Spleen (tissue), 11 donors: ENCODE results near the gene RPTOR. TPM values are rescaled to one million over a fixed set of nuclear protein-coding genes. Genes with fewer than 3 reads are reported as not detected.
"Not testable (repeated sequence)": the region's sequence is repeated elsewhere in the genome, so short reads cannot be mapped to it uniquely, and the experiment has no call there.

ENCODE experiments used
- DNase-seq: peaks from one replicate; pipeline ENCODE4 v3.0.0-alpha.2; 2020
- H3K27ac ChIP-seq, 8 donors: fragments of 200-600 bp; sonication (generic) in 7 of 8; 1 replicate in 4 of 8; 2 replicates in 4 of 8; pipeline versions ENCODE4 v1.5.0 to v1.8.0; 2016 to 2021; ENCODE audit warnings: inconsistent platforms in 4 of 8, mild to moderate bottlenecking in 4 of 8, moderate library complexity in 1 of 8
- H3K27me3 ChIP-seq, 7 donors: fragments of 200-600 bp; sonication (generic) in 6 of 7; replicated peaks in 1 of 7; 1 replicate in 4 of 7; 2 replicates in 3 of 7; pipeline versions ENCODE4 v1.5.0 to v1.8.0; 2016 to 2021; ENCODE audit warnings: inconsistent platforms in 3 of 7, mild to moderate bottlenecking in 1 of 7
- H3K36me3 ChIP-seq, 6 donors: fragments of 200-600 bp; sonication (generic) in 5 of 6; 1 replicate in 4 of 6; 2 replicates in 2 of 6; pipeline versions ENCODE4 v1.5.0 to v1.8.0; 2016 to 2021; ENCODE audit warnings: inconsistent platforms in 2 of 6
- H3K4me1 ChIP-seq, 6 donors: fragments of 200-600 bp; sonication (generic) in 5 of 6; 1 replicate in 3 of 6; 2 replicates in 3 of 6; pipeline versions ENCODE4 v1.5.0 to v1.8.0; 2016 to 2021; ENCODE audit warnings: inconsistent platforms in 3 of 6
- H3K4me3 ChIP-seq, 8 donors: fragments of 200-600 bp; sonication (generic) in 7 of 8; 1 replicate in 4 of 8; 2 replicates in 4 of 8; pipeline versions ENCODE4 v1.5.0 to v1.8.0; 2016 to 2021; ENCODE audit warnings: inconsistent platforms in 4 of 8, mild to moderate bottlenecking in 4 of 8, moderate library complexity in 2 of 8
- H3K9me3 ChIP-seq, 8 donors: fragments of 200-600 bp; sonication (generic) in 7 of 8; 1 replicate in 4 of 8; 2 replicates in 4 of 8; pipeline versions ENCODE4 v1.5.0 to v1.8.0; 2016 to 2021; ENCODE audit warnings: inconsistent platforms in 4 of 8
- POLR2A ChIP-seq, 3 donors: fragments of 450-650 bp; IDR thresholded peaks; one replicate each; pipeline ENCODE4 v1.5.1; 2017; ENCODE audit warnings: antibody characterized with exemption in 3 of 3, mild to moderate bottlenecking in 1 of 3
- POLR2AphosphoS5 ChIP-seq, 3 donors: sonication (generic); formaldehyde crosslinking; IDR thresholded peaks; one replicate each; pipeline ENCODE4 v1.5.1; 2017; ENCODE audit warnings: antibody characterized with exemption in 3 of 3
- WGBS, 5 donors: extraction: QIAGEN DNeasy Blood & Tissue Kit in 3 of 5; methylation state at CpG; one replicate each; pipeline versions ENCODE4 v1.1.5 to v1.1.7; 2013 to 2018; 5-methylcytosine and 5-hydroxymethylcytosine counted together
- intact Hi-C: fragments of 100-400 bp; cut with DNase I; formaldehyde crosslinking; loops from one replicate; pipeline ENCODE4 v1.15.0; 2023; ENCODE audit warnings: low total_unique reads
- polyA plus RNA-seq, 3 donors: library from polyadenylated mRNA; stranded (reverse); fragments of 200-250 nt; gene quantifications; one replicate each; pipeline ENCODE4 v1.2.1, GENCODE V29; 2013
- total RNA-seq, 7 donors: library from RNA; depleted of rRNA in 3 of 7; stranded (reverse); fragments of >200 nt in 3 of 7; fragmentation: NEBNext Ultra II Directional in 4 of 7; extraction: Animal tissue kit (Norgen Biotek cat#: 25700) in 4 of 7; gene quantifications; one replicate each; pipeline versions ENCODE4 v1.1.0 to v1.2.1, GENCODE V29; 2016 to 2021
- TF ChIP-seq, protein P1 (sequence below), 11 experiments: fragments of 200-600 bp in 7 of 11; fragments of 450-650 bp in 4 of 11; sonication (generic) in 4 of 11; IDR thresholded peaks in 8 of 11; conservative IDR thresholded peaks in 3 of 11; 1 replicate in 7 of 11; 2 replicates in 4 of 11; pipeline versions ENCODE4 v1.4.0 to v1.8.0; 2016 to 2021; ENCODE audit warnings: antibody characterized with exemption in 11 of 11, inconsistent platforms in 4 of 11, mild to moderate bottlenecking in 1 of 11
- donor health status: healthy with polysubstance abuse.
- donor health status: DM: no; HTN: no; CAD: no; lungs with moderate emphysema.
- donor health status: DM: no; HTN: no; CAD: no.
- donor health status: Bipolar disorder and iron deficiency.
- donor health status: healthy.
- donor health status: DM: no; HTN: no; CAD: no.
- donor health status: DM: yes; HTN: yes; CAD: no.

The RPTOR gene
- total and polyA plus RNA-seq, 10 donors = 3.1 to 61.2 (median 40.7) TPM

DNA sequence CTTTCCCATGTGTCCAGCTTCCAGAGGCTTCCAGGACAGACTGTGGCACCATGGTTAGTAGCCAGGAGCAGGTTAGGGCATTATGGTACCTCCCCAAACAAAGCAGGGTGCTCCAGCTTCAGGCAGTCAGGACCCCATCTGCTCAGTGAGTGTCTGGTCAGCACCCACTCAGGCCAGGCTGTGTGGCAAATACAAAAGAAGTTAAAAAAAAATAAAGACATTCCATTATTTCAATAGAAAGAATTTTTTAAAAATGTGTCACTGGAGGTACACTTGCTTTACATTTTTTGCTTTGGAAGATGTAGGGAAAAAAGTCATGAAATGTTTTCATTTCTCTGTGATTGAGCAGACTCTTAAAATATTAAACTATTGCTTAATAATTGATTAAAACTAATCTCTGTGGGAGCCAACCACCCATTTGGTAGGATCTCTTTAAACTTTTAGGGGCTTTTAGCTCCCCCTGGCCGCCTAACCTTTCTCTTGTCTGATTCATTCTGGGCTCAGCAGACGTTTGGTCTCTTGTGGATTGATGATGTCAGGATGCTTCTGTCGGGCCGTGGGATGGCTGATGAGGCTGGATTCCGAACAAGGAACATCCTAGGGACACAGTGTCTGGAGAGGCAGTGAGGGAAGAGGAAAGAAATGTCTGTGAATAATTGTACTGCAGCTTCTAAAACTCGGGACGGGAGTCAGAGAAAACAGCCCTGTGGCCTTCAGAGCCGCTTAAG lies 39.8 kb upstream of the RPTOR start:
- Histone ChIP-seq H3K36me3 (no peaks in the 10 kb centered on the region), H3K4me1 (peaks cover 0 to 19% (median 0%) of the 10 kb centered on the region in 6 donors), H3K27me3 (peaks cover 0 to 77% (median 0%) of the 10 kb centered on the region in 7 donors), H3K4me3 (no peak overlapping the region), H3K27ac (no peak overlapping the region), H3K9me3 (no peaks in the 10 kb centered on the region)
- no peak for DNase-seq
- TF ChIP-seq POLR2AphosphoS5 (IDR thresholded peaks at IDR 0.05) (no peak), POLR2A (IDR thresholded peaks at IDR 0.05) (no peak)
- TF ChIP-seq, protein P1, sequence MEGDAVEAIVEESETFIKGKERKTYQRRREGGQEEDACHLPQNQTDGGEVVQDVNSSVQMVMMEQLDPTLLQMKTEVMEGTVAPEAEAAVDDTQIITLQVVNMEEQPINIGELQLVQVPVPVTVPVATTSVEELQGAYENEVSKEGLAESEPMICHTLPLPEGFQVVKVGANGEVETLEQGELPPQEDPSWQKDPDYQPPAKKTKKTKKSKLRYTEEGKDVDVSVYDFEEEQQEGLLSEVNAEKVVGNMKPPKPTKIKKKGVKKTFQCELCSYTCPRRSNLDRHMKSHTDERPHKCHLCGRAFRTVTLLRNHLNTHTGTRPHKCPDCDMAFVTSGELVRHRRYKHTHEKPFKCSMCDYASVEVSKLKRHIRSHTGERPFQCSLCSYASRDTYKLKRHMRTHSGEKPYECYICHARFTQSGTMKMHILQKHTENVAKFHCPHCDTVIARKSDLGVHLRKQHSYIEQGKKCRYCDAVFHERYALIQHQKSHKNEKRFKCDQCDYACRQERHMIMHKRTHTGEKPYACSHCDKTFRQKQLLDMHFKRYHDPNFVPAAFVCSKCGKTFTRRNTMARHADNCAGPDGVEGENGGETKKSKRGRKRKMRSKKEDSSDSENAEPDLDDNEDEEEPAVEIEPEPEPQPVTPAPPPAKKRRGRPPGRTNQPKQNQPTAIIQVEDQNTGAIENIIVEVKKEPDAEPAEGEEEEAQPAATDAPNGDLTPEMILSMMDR (IDR thresholded peaks at IDR 0.05 in 8 of 11, conservative IDR thresholded peaks at IDR 0.05 in 3 of 11) = no peak
- intact Hi-C loops = no loop called here
- WGBS, 5 donors = 34 to 45% (median 39%) methylated on average over 8 of the region's 8 CpGs

DNA sequence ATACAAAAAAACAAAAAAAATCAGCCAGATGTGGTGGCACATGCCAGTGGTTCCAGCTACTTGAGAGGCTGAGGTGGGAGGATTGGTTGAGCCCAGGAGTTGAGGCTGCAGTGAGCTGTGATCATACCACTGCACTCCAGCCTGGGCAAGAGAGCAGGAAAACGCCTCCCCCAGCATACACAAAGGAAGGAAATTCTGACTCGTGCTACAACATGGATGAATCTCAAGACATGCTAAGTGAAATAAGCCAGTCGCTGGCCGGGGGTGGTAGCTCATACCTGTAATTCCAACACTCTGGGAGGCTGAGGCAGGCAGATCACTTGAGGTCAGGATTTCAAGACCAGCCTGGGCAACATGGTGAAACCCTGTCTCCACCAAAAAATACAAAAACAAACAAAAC lies 37.5 kb upstream of the RPTOR start:
- peaks cover 0 to 76% (median 0%) of the 10 kb centered on the region in 7 donors for H3K27me3 ChIP-seq
- H3K36me3 ChIP-seq, H3K27ac ChIP-seq, H3K4me3 ChIP-seq, intact Hi-C loops, H3K9me3 ChIP-seq, H3K4me1 ChIP-seq, DNase-seq: not testable (repeated sequence)
- 35 to 41% (median 39%) methylated on average over 4 of the region's 4 CpGs for WGBS, 5 donors

DNA sequence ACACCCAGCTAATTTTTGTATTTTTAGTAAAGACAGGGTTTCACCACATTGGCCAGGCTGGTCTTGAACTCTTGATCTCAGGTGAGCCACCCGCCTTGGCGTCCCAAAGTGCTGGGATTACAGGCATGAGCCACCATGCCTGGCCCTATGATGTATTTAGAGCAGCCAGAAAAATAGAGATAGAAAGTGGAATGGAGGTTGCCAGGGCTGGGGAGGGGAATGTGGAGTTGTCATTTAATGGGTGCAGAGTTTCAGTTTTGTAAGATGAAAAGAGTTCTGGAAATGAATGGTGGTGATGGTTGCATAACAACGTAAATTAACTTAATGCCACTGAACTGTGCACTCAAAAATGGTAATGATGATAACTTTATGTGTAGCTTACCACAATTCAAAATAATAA lies 36.7 kb upstream of the RPTOR start:
- intact Hi-C loops = no loop called here
- WGBS, 5 donors = 77 to 92% (median 85%) methylated on average over 3 of the region's 3 CpGs
- no peak for DNase-seq
- Histone ChIP-seq H3K27ac (no peak overlapping the region), H3K36me3 (no peaks in the 10 kb centered on the region), H3K9me3 (no peaks in the 10 kb centered on the region), H3K27me3 (peaks cover 0 to 76% (median 0%) of the 10 kb centered on the region in 7 donors), H3K4me3 (no peak overlapping the region), H3K4me1 (no peaks in the 10 kb centered on the region)
- TF ChIP-seq, protein P1 (IDR thresholded peaks at IDR 0.05 in 8 of 11, conservative IDR thresholded peaks at IDR 0.05 in 3 of 11) = no peak
- no peak for TF ChIP-seq POLR2A (IDR thresholded peaks at IDR 0.05)
- no peak for TF ChIP-seq POLR2AphosphoS5 (IDR thresholded peaks at IDR 0.05)

DNA sequence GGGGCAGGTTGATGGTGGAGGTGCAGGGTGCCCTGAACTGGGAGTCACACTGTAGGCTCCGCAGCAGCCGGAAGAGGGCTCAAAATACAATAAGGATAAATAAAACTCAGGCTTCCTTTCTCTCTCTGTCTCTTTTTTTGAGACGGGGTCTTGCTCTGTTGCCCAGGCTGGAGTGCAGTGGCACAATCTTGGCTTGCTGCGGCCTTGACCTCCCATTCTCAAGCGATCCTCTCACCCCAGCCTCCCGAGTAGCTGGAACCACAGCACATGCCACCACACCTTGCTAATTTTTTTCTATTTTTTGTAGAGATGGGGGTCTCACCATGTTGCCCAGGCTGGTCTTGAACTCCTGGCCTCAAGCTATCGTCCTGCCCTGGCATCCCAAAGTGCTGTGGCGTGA lies 35.3 kb upstream of the RPTOR start:
- peaks cover 0 to 70% (median 0%) of the 10 kb centered on the region in 7 donors for H3K27me3 ChIP-seq
- H3K36me3 ChIP-seq = no peaks in the 10 kb centered on the region
- intact Hi-C loops = no loop called here
- no peaks in the 10 kb centered on the region for H3K4me1 ChIP-seq
- TF ChIP-seq POLR2A (IDR thresholded peaks at IDR 0.05) = no peak
- no peak for TF ChIP-seq POLR2AphosphoS5 (IDR thresholded peaks at IDR 0.05)
- TF ChIP-seq, protein P1 (IDR thresholded peaks at IDR 0.05 in 8 of 11, conservative IDR thresholded peaks at IDR 0.05 in 3 of 11) = no peak
- no peaks in the 10 kb centered on the region for H3K9me3 ChIP-seq
- H3K27ac ChIP-seq = no peak overlapping the region
- no peak for DNase-seq
- no peak overlapping the region for H3K4me3 ChIP-seq
- WGBS, 5 donors = 70 to 82% (median 79%) methylated on average over 8 of the region's 8 CpGs
